Gastroesophageal sphincter (tissue), 4 donors: ENCODE results near the gene ZNF408. TPM values are rescaled to one million over a fixed set of nuclear protein-coding genes. Genes with fewer than 3 reads are reported as not detected.

ENCODE experiments used
- ATAC-seq: fragments of 150-250 bp; one replicate; pipeline ENCODE4 v1.9.1; 2016; ENCODE audit warnings: mild to moderate bottlenecking, moderate library complexity
- H3K27ac ChIP-seq, 4 donors: fragments of 200-600 bp; sonication (generic) in 3 of 4; 1 replicate in 3 of 4; 2 replicates in 1 of 4; pipeline ENCODE4 v1.5.1; 2016 to 2019
- H3K27me3 ChIP-seq: fragments of 200-600 bp; sonication (generic); one replicate; pipeline ENCODE4 v1.5.1; 2019
- H3K36me3 ChIP-seq, 2 donors: fragments of 200-600 bp; sonication (generic); one replicate each; pipeline ENCODE4 v1.5.1; 2019; ENCODE audit warnings: control low read depth in 1 of 2
- H3K4me1 ChIP-seq, 3 donors: fragments of 200-600 bp; sonication (generic); 1 replicate in 2 of 3; 2 replicates in 1 of 3; pipeline ENCODE4 v1.5.1; 2016 to 2019; ENCODE audit warnings: control low read depth in 2 of 3
- H3K4me3 ChIP-seq, 2 donors: fragments of 200-600 bp; sonication (generic); one replicate each; pipeline ENCODE4 v1.5.1; 2019; ENCODE audit warnings: mild to moderate bottlenecking in 1 of 2, moderate library complexity in 1 of 2
- H3K9me3 ChIP-seq, 3 donors: fragments of 200-600 bp; sonication (generic); one replicate each; pipeline ENCODE4 v1.5.1; 2017 to 2019; ENCODE audit warnings: control low read depth in 2 of 3
- CTCF ChIP-seq, 4 experiments: fragments of 200-600 bp in 2 of 4; fragments of 450-650 bp in 2 of 4; sonication (generic) in 1 of 4; IDR thresholded peaks; one replicate each; pipeline ENCODE4 v1.5.1; 2017 to 2019; ENCODE audit warnings: antibody characterized with exemption in 4 of 4, mild to moderate bottlenecking in 2 of 4, moderate library complexity in 2 of 4
- EP300 ChIP-seq: sonication (generic); formaldehyde crosslinking; IDR thresholded peaks from one replicate; pipeline ENCODE4 v1.6.1; 2017; ENCODE audit warnings: antibody characterized with exemption, mild to moderate bottlenecking
- POLR2A ChIP-seq, 2 donors: fragments of 450-650 bp; IDR thresholded peaks; one replicate each; pipeline ENCODE4 v1.6.1; 2017; ENCODE audit warnings: antibody characterized with exemption in 2 of 2, mild to moderate bottlenecking in 2 of 2, moderate library complexity in 1 of 2
- POLR2AphosphoS5 ChIP-seq: sonication (generic); formaldehyde crosslinking; IDR thresholded peaks from one replicate; pipeline ENCODE4 v1.6.1; 2017; ENCODE audit warnings: antibody characterized with exemption
- WGBS, 2 donors: methylation state at CpG; one replicate each; pipeline ENCODE4 v1.1.5; 2018; ENCODE audit warnings: low coverage in 1 of 2; 5-methylcytosine and 5-hydroxymethylcytosine counted together
- total RNA-seq, 4 donors: library from RNA; depleted of rRNA; stranded (reverse); fragments of >200 nt; gene quantifications; one replicate each; pipeline ENCODE4 v1.1.0, GENCODE V29; 2016

Gene ZNF408
- total RNA-seq, 4 donors from 2014 or later: 4.7 to 14.2 (median 10.4) TPM

- peaks cover 0 to 15% (median 2%) of the 10 kb centered on the region in 3 donors for H3K4me1 ChIP-seq
- TF ChIP-seq CTCF (IDR thresholded peaks at IDR 0.05) (no peak), EP300 (no peak), POLR2AphosphoS5 (no peak), POLR2A (IDR thresholded peaks at IDR 0.05) (no peak)
- H3K27me3 ChIP-seq: no peaks in the 10 kb centered on the region
- peaks cover 0 to 99% of the 10 kb centered on the region in 2 donors for H3K36me3 ChIP-seq
- H3K9me3 ChIP-seq: no peaks in the 10 kb centered on the region
- ATAC-seq: no peak
- H3K27ac ChIP-seq: peak overlapping the region in 1 of 4 donors; percentile 35
- no peak overlapping the region for H3K4me3 ChIP-seq
Measured at GRCh38 chr11:46661836-46662235, 39.0 kb upstream of the ZNF408 start.

GRCh38 chr11:46662366-46662765, 38.5 kb upstream of the ZNF408 start:
- Histone ChIP-seq H3K4me1 (peaks cover 0 to 21% (median 6%) of the 10 kb centered on the region in 3 donors), H3K4me3 (no peak overlapping the region)

GRCh38 chr11:46663277-46663940, 37.4 kb upstream of the ZNF408 start:
- ATAC-seq: no peak
- no peak overlapping the region for H3K4me3 ChIP-seq
- no peak for TF ChIP-seq EP300
- no peak for TF ChIP-seq CTCF (IDR thresholded peaks at IDR 0.05)
- no peak for TF ChIP-seq POLR2AphosphoS5
- no peak for TF ChIP-seq POLR2A (IDR thresholded peaks at IDR 0.05)
- 50 to 77% methylated on average over 3 to 4 of the region's 4 CpGs for WGBS, 2 donors
- H3K36me3 ChIP-seq: peaks cover 0 to 99% of the 10 kb centered on the region in 2 donors
- H3K9me3 ChIP-seq: no peaks in the 10 kb centered on the region
- peak overlapping the region in 3 of 4 donors; percentile 3 to 48 (median 35) for H3K27ac ChIP-seq
- peaks cover 0 to 31% (median 6%) of the 10 kb centered on the region in 3 donors for H3K4me1 ChIP-seq
- no peaks in the 10 kb centered on the region for H3K27me3 ChIP-seq

More at GRCh38 chr11:46662366-46662765, 38.5 kb upstream of the ZNF408 start:
- H3K9me3 ChIP-seq: no peaks in the 10 kb centered on the region
- ATAC-seq: no peak
- H3K27me3 ChIP-seq: no peaks in the 10 kb centered on the region
- TF ChIP-seq CTCF (IDR thresholded peaks at IDR 0.05) (no peak), POLR2A (IDR thresholded peaks at IDR 0.05) (no peak), EP300 (no peak), POLR2AphosphoS5 (no peak)
- H3K27ac ChIP-seq: no peak overlapping the region
- peaks cover 0 to 99% of the 10 kb centered on the region in 2 donors for H3K36me3 ChIP-seq

GRCh38 chr11:46664612-46665011, 36.2 kb upstream of the ZNF408 start:
- TF ChIP-seq CTCF (IDR thresholded peaks at IDR 0.05): no peak
- TF ChIP-seq EP300: no peak
- no peak for TF ChIP-seq POLR2A (IDR thresholded peaks at IDR 0.05)
- TF ChIP-seq POLR2AphosphoS5: no peak
- peaks cover 0 to 99% of the 10 kb centered on the region in 2 donors for H3K36me3 ChIP-seq
- peak overlapping the region in 3 of 4 donors; percentile 34 to 75 (median 49) for H3K27ac ChIP-seq
- 54 to 69% methylated on average over 4 to 6 of the region's 6 CpGs for WGBS, 2 donors
- H3K4me3 ChIP-seq: no peak overlapping the region
- ATAC-seq: no peak
- no peaks in the 10 kb centered on the region for H3K27me3 ChIP-seq
- no peaks in the 10 kb centered on the region for H3K9me3 ChIP-seq
- peaks cover 0 to 37% (median 6%) of the 10 kb centered on the region in 3 donors for H3K4me1 ChIP-seq

- no peaks in the 10 kb centered on the region for H3K27me3 ChIP-seq
- ATAC-seq: no peak
- H3K27ac ChIP-seq: peak overlapping the region in 3 of 4 donors; percentile 34 to 75 (median 49)
- 71% methylated on average over 1 of the region's 1 CpG; no CpG with 5 or more reads in 1 of the 2 donors for WGBS, 2 donors
- peaks cover 0 to 99% of the 10 kb centered on the region in 2 donors for H3K36me3 ChIP-seq
- H3K4me3 ChIP-seq: no peak overlapping the region
- TF ChIP-seq POLR2AphosphoS5 (no peak), EP300 (no peak), CTCF (IDR thresholded peaks at IDR 0.05) (no peak), POLR2A (IDR thresholded peaks at IDR 0.05) (no peak)
- no peaks in the 10 kb centered on the region for H3K9me3 ChIP-seq
- H3K4me1 ChIP-seq: peaks cover 0 to 37% (median 6%) of the 10 kb centered on the region in 3 donors
Measured at GRCh38 chr11:46665356-46665755, 35.5 kb upstream of the ZNF408 start.
